HG03159 (cell line): Measurements from ENCODE around the gene C17orf67.
"Not testable (repeated sequence)": the region's sequence is repeated elsewhere in the genome, so short reads cannot be mapped to it uniquely, and the experiment has no call there.

Experiments
- ATAC-seq: cut with Tn5 transposase; IDR thresholded peaks from one replicate; pipeline ENCODE4 v1.9.1; 2021; ENCODE audit warnings: mild to moderate bottlenecking, moderate library complexity; ENCODE audit not compliant: unreplicated experiment

Gene C17orf67

GRCh38 chr17:56779322-56779721, 54.4 kb downstream of the C17orf67 start:
- no peak for ATAC-seq

GRCh38 chr17:56778898-56779297, 54.8 kb downstream of the C17orf67 start:
- no peak for ATAC-seq

- no peak for ATAC-seq
Observed at GRCh38 chr17:56777859-56778258, 55.9 kb downstream of the C17orf67 start.

- no peak for ATAC-seq
Observed at GRCh38 chr17:56774650-56775049, 59.1 kb downstream of the C17orf67 start.

- ATAC-seq, result no peak
Observed at GRCh38 chr17:56773124-56773523, 60.6 kb downstream of the C17orf67 start.

- no peak for ATAC-seq
Observed at GRCh38 chr17:56772442-56772841, 61.3 kb downstream of the C17orf67 start.

GRCh38 chr17:56771975-56772374, 61.7 kb downstream of the C17orf67 start:
- ATAC-seq, result no peak

GRCh38 chr17:56771563-56771962, 62.2 kb downstream of the C17orf67 start:
- no peak for ATAC-seq

- ATAC-seq, result no peak
Observed at GRCh38 chr17:56770427-56770826, 63.3 kb downstream of the C17orf67 start.

- ATAC-seq, result no peak
Observed at GRCh38 chr17:56765449-56765848, 68.3 kb downstream of the C17orf67 start.

GRCh38 chr17:56762988-56763387, 70.7 kb downstream of the C17orf67 start:
- ATAC-seq, result no peak

- no peak for ATAC-seq
Observed at GRCh38 chr17:56762144-56762543, 71.6 kb downstream of the C17orf67 start.

- ATAC-seq, result no peak
Observed at GRCh38 chr17:56761387-56761786, 72.3 kb downstream of the C17orf67 start.

GRCh38 chr17:56757611-56758010, 76.1 kb downstream of the C17orf67 start:
- ATAC-seq, result not testable (repeated sequence)

GRCh38 chr17:56756536-56756935, 77.2 kb downstream of the C17orf67 start:
- ATAC-seq, result no peak

- ATAC-seq, result no peak
Observed at GRCh38 chr17:56755310-56755709, 78.4 kb downstream of the C17orf67 start.

- ATAC-seq, result no peak
Observed at GRCh38 chr17:56754523-56755208, 79.1 kb downstream of the C17orf67 start.

- ATAC-seq, result no peak
Observed at GRCh38 chr17:56752263-56752836, 81.4 kb downstream of the C17orf67 start.

GRCh38 chr17:56751145-56751738, 82.5 kb downstream of the C17orf67 start:
- no peak for ATAC-seq

- no peak for ATAC-seq
Observed at GRCh38 chr17:56744721-56745120, 89.0 kb downstream of the C17orf67 start.

GRCh38 chr17:56742601-56743000, 91.1 kb downstream of the C17orf67 start:
- ATAC-seq, result no peak
